ENCODE results near the gene FBXO34.

FBXO34 gene

GRCh38 chr14:55327179-55327578, 56.0 kb downstream of the FBXO34 start:
- in situ Hi-C loops (cut with HindIII; ENCODE audit: low sequenced_read_pairs) = no loop called here
- no peak for DNase-seq (ENCODE audit: low read depth)
- H3K4me3 ChIP-seq (ENCODE audit: low read depth, low read length) = no peak overlapping the region
- no peak for TF ChIP-seq CTCF (IDR thresholded peaks at IDR 0.05; ENCODE audit: low read depth, low read length, missing control alignments)

- no peak for DNase-seq (ENCODE audit: low read depth)
- no peak overlapping the region for H3K4me3 ChIP-seq (ENCODE audit: low read depth, low read length)
- in situ Hi-C loops (cut with HindIII; ENCODE audit: low sequenced_read_pairs) = no loop called here
- TF ChIP-seq CTCF (IDR thresholded peaks at IDR 0.05; ENCODE audit: low read depth, low read length, missing control alignments) = no peak
Measured at GRCh38 chr14:55328317-55328716, 57.1 kb downstream of the FBXO34 start.

- DNase-seq (ENCODE audit: low read depth) = no peak
- in situ Hi-C loops (cut with HindIII; ENCODE audit: low sequenced_read_pairs) = no loop called here
Measured at GRCh38 chr14:55329999-55330710, 58.9 kb downstream of the FBXO34 start.

GRCh38 chr14:55332654-55333570, 61.7 kb downstream of the FBXO34 start:
- TF ChIP-seq CTCF (IDR thresholded peaks at IDR 0.05; ENCODE audit: low read depth, low read length, missing control alignments) = no peak
- in situ Hi-C loops (cut with HindIII; ENCODE audit: low sequenced_read_pairs) = no loop called here
- DNase-seq (ENCODE audit: low read depth) = no peak
- H3K4me3 ChIP-seq (ENCODE audit: low read depth, low read length) = no peak overlapping the region

More at GRCh38 chr14:55329999-55330710, 58.9 kb downstream of the FBXO34 start:
- no peak overlapping the region for H3K4me3 ChIP-seq (ENCODE audit: low read depth, low read length)
- TF ChIP-seq CTCF (IDR thresholded peaks at IDR 0.05; ENCODE audit: low read depth, low read length, missing control alignments) = no peak

- TF ChIP-seq CTCF (IDR thresholded peaks at IDR 0.05; ENCODE audit: low read depth, low read length, missing control alignments) = no peak
- in situ Hi-C loops (cut with HindIII; ENCODE audit: low sequenced_read_pairs) = no loop called here
- no peak overlapping the region for H3K4me3 ChIP-seq (ENCODE audit: low read depth, low read length)
- no peak for DNase-seq (ENCODE audit: low read depth)
Measured at GRCh38 chr14:55333711-55334485, 62.7 kb downstream of the FBXO34 start.

- no peak for DNase-seq (ENCODE audit: low read depth)
- in situ Hi-C loops (cut with HindIII; ENCODE audit: low sequenced_read_pairs) = no loop called here
- H3K4me3 ChIP-seq (ENCODE audit: low read depth, low read length) = no peak overlapping the region
- no peak for TF ChIP-seq CTCF (IDR thresholded peaks at IDR 0.05; ENCODE audit: low read depth, low read length, missing control alignments)
Measured at GRCh38 chr14:55336162-55336561, 64.9 kb downstream of the FBXO34 start.

Data from astrocyte of the cerebellum (primary cell).